ENCODE results near the gene WDR88. TPM values are rescaled to one million over a fixed set of nuclear protein-coding genes. Genes with fewer than 3 reads are reported as not detected.

WDR88 gene
- total RNA-seq, 4 donors from 2014 or later: not detected

- H3K27me3 ChIP-seq: no peaks in the 10 kb centered on the region
- H3K27ac ChIP-seq: no peak overlapping the region
- H3K36me3 ChIP-seq: peaks cover 7% of the 10 kb centered on the region in 2 donors
- WGBS, 2 donors: 84 to 95% methylated on average over 10 to 15 of the region's 22 CpGs
- H3K9me3 ChIP-seq: no peaks in the 10 kb centered on the region
- intact Hi-C loops (cut with DNase I): no loop called here
- no peaks in the 10 kb centered on the region for H3K4me1 ChIP-seq
- TF ChIP-seq CTCF (IDR thresholded peaks at IDR 0.05) (no peak), POLR2A (IDR thresholded peaks at IDR 0.05) (no peak)
- H3K4me3 ChIP-seq (replicated peaks in 1 of 3): no peak overlapping the region
- no peak for DNase-seq
Observed at GRCh38 chr19:33210266-33210940, 78.5 kb downstream of the WDR88 start.

- H3K4me1 ChIP-seq: no peaks in the 10 kb centered on the region
- no peak for DNase-seq
- H3K9me3 ChIP-seq: no peaks in the 10 kb centered on the region
- intact Hi-C loops (cut with DNase I): no loop called here
- WGBS, 2 donors: 83 to 88% methylated on average over 7 to 10 of the region's 17 CpGs
- TF ChIP-seq CTCF (IDR thresholded peaks at IDR 0.05) (no peak), POLR2A (IDR thresholded peaks at IDR 0.05) (no peak)
- H3K27me3 ChIP-seq: no peaks in the 10 kb centered on the region
- peaks cover 0 to 3% of the 10 kb centered on the region in 2 donors for H3K36me3 ChIP-seq
- H3K27ac ChIP-seq: no peak overlapping the region
- H3K4me3 ChIP-seq (replicated peaks in 1 of 3): no peak overlapping the region
Observed at GRCh38 chr19:33211794-33212435, 80.0 kb downstream of the WDR88 start.

- Histone ChIP-seq H3K36me3 (no peaks in the 10 kb centered on the region), H3K9me3 (no peaks in the 10 kb centered on the region), H3K27me3 (no peaks in the 10 kb centered on the region), H3K4me1 (no peaks in the 10 kb centered on the region), H3K27ac (no peak overlapping the region), H3K4me3 (replicated peaks in 1 of 3) (no peak overlapping the region)
- no peak for DNase-seq
- intact Hi-C loops (cut with DNase I): no loop called here
- TF ChIP-seq CTCF (IDR thresholded peaks at IDR 0.05): no peak
- no peak for TF ChIP-seq POLR2A (IDR thresholded peaks at IDR 0.05)
- 81 to 89% methylated on average over 12 to 17 of the region's 30 CpGs for WGBS, 2 donors
Observed at GRCh38 chr19:33212436-33213172, 80.7 kb downstream of the WDR88 start.

GRCh38 chr19:33214596-33214995 lies 82.7 kb downstream of the WDR88 start:
- no peaks in the 10 kb centered on the region for H3K4me1 ChIP-seq
- H3K4me3 ChIP-seq (replicated peaks in 1 of 3): no peak overlapping the region
- DNase-seq: no peak
- H3K9me3 ChIP-seq: no peaks in the 10 kb centered on the region
- TF ChIP-seq POLR2A (IDR thresholded peaks at IDR 0.05): no peak
- no peak for TF ChIP-seq CTCF (IDR thresholded peaks at IDR 0.05)
- H3K27ac ChIP-seq: no peak overlapping the region
- 48 to 56% methylated on average over 6 of the region's 6 CpGs for WGBS, 2 donors
- no peaks in the 10 kb centered on the region for H3K27me3 ChIP-seq
- H3K36me3 ChIP-seq: no peaks in the 10 kb centered on the region
- intact Hi-C loops (cut with DNase I): no loop called here
